Testis (tissue), 2 donors: ENCODE measurements around the gene SH3RF2.

Source experiments
- CTCF ChIP-seq, 3 experiments: fragments of 450-650 bp in 2 of 3; fragments of 200-600 bp in 1 of 3; sonication (generic) in 1 of 3; IDR thresholded peaks; one replicate each; pipeline ENCODE4 v1.5.1; 2016 to 2019; ENCODE audit warnings: antibody characterized with exemption in 3 of 3, mild to moderate bottlenecking in 2 of 3, moderate library complexity in 1 of 3
- POLR2A ChIP-seq: fragments of 450-650 bp; IDR thresholded peaks from one replicate; pipeline ENCODE4 v1.6.1; 2017; ENCODE audit warnings: antibody characterized with exemption, mild to moderate bottlenecking, moderate library complexity

- no peak for TF ChIP-seq CTCF (IDR thresholded peaks at IDR 0.05)
- no peak for TF ChIP-seq POLR2A
These were observed 28.0 kb upstream of the SH3RF2 start for GRCh38 chr5:145908206-145908960.
